Ishikawa (cell line): Measurements from ENCODE around the gene GAS7.

Experiments
- CEBPB ChIP-seq: IDR thresholded peaks from 2 replicates; pipeline ENCODE4 v1.6.1; 2012
- CREB1 ChIP-seq: IDR thresholded peaks from 2 replicates; pipeline ENCODE4 v1.6.1; 2012; ENCODE audit warnings: low read depth
- EGR1 ChIP-seq: IDR thresholded peaks from 2 replicates; pipeline ENCODE4 v1.6.1; 2012
- EP300 ChIP-seq: IDR thresholded peaks from 2 replicates; pipeline ENCODE4 v1.6.1; 2012; ENCODE audit warnings: borderline replicate concordance
- FOXM1 ChIP-seq: IDR thresholded peaks from 2 replicates; pipeline ENCODE4 v1.6.1; 2012; ENCODE audit warnings: low read depth, borderline replicate concordance
- NFIC ChIP-seq: IDR thresholded peaks from 2 replicates; pipeline ENCODE4 v1.6.1; 2012
- RAD21 ChIP-seq: IDR thresholded peaks from 2 replicates; pipeline ENCODE4 v1.6.1; 2012; ENCODE audit warnings: low read depth
- TAF1 ChIP-seq: IDR thresholded peaks from 2 replicates; pipeline ENCODE4 v1.6.1; 2012; ENCODE audit warnings: low read depth, mild to moderate bottlenecking
- TCF12 ChIP-seq: IDR thresholded peaks from 2 replicates; pipeline ENCODE4 v1.6.1; 2012; ENCODE audit warnings: low read depth
- TEAD4 ChIP-seq: IDR thresholded peaks from 2 replicates; pipeline ENCODE4 v1.6.1; 2012
- YY1 ChIP-seq: IDR thresholded peaks from 2 replicates; pipeline ENCODE4 v1.6.1; 2012; ENCODE audit warnings: low read depth
- ZBTB7A ChIP-seq: IDR thresholded peaks from 2 replicates; pipeline ENCODE4 v1.6.1; 2012; ENCODE audit warnings: low read depth
- TF ChIP-seq, protein P1 (sequence below): IDR thresholded peaks from 2 replicates; pipeline ENCODE4 v1.6.1; 2012; ENCODE audit warnings: low read depth, mild to moderate bottlenecking
- TF ChIP-seq, protein P2 (sequence below): IDR thresholded peaks from 2 replicates; pipeline ENCODE4 v1.6.1; 2012
- TF ChIP-seq, protein P3 (sequence below): IDR thresholded peaks from 2 replicates; pipeline ENCODE4 v1.6.1; 2012

The GAS7 gene

DNA sequence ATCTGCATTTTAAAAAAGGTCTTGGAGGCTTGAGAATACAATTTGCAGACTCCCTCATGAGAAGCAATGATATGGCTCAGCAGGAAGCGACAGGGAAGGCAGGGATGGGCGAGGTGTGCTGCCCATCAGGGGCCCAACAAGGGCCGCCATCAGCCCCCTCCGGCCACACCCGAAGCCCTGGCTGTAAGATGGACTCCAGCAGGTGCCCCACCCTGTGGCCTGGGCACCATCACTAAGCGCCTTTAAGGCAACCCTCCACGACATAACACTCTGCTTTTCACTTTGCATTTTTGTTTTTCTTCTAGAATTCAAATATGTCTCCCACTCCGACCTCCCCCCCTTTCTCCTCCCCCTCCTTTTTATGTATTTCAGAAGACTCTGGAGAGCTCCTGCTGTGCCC lies 241.2 kb downstream of the GAS7 start:
- TF ChIP-seq, protein P1, sequence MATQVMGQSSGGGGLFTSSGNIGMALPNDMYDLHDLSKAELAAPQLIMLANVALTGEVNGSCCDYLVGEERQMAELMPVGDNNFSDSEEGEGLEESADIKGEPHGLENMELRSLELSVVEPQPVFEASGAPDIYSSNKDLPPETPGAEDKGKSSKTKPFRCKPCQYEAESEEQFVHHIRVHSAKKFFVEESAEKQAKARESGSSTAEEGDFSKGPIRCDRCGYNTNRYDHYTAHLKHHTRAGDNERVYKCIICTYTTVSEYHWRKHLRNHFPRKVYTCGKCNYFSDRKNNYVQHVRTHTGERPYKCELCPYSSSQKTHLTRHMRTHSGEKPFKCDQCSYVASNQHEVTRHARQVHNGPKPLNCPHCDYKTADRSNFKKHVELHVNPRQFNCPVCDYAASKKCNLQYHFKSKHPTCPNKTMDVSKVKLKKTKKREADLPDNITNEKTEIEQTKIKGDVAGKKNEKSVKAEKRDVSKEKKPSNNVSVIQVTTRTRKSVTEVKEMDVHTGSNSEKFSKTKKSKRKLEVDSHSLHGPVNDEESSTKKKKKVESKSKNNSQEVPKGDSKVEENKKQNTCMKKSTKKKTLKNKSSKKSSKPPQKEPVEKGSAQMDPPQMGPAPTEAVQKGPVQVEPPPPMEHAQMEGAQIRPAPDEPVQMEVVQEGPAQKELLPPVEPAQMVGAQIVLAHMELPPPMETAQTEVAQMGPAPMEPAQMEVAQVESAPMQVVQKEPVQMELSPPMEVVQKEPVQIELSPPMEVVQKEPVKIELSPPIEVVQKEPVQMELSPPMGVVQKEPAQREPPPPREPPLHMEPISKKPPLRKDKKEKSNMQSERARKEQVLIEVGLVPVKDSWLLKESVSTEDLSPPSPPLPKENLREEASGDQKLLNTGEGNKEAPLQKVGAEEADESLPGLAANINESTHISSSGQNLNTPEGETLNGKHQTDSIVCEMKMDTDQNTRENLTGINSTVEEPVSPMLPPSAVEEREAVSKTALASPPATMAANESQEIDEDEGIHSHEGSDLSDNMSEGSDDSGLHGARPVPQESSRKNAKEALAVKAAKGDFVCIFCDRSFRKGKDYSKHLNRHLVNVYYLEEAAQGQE, result no peak
- TF ChIP-seq TEAD4, result no peak
- no peak for TF ChIP-seq YY1
- TF ChIP-seq FOXM1, result no peak
- TF ChIP-seq CREB1, result no peak
- TF ChIP-seq EP300, result no peak
- no peak for TF ChIP-seq NFIC
- TF ChIP-seq, protein P2, sequence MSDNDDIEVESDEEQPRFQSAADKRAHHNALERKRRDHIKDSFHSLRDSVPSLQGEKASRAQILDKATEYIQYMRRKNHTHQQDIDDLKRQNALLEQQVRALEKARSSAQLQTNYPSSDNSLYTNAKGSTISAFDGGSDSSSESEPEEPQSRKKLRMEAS, result no peak
- TF ChIP-seq EGR1, result no peak
- TF ChIP-seq RAD21, result no peak
- TF ChIP-seq, protein P3, sequence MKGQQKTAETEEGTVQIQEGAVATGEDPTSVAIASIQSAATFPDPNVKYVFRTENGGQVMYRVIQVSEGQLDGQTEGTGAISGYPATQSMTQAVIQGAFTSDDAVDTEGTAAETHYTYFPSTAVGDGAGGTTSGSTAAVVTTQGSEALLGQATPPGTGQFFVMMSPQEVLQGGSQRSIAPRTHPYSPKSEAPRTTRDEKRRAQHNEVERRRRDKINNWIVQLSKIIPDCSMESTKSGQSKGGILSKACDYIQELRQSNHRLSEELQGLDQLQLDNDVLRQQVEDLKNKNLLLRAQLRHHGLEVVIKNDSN, result no peak
- no peak for TF ChIP-seq ZBTB7A
- TF ChIP-seq TAF1, result no peak
- no peak for TF ChIP-seq TCF12
- no peak for TF ChIP-seq CEBPB

DNA sequence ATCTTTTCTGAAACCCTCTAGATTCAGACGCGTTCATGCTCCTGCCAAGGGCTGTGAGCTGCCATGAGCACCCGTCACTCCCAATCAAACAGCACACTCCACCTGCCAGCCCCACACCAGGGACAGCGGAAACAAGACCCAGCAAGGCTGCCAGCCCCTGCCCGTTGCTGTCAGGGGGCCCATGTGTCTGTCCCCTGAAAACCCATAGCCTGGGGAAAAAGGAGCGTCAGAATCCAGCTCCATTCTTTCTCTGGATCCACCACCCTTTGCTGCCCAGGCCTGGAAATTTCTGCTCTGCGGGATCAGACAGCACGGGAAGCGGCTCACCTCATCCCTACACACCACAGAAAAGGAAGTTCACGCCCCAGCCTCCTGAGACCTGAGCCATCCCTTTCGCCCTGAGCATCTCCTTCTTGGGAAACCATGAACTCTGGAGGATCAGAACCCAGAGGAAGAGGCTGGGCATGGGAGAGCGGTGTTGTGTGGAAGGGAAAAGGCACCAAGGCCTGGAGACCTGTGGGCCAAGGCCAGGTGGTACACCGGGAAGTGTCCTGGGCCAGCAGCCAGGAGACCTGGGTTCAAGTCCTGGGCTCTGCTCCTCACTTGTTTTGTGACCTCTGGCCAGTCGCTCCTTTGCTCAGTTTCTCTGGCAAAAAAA lies 241.8 kb downstream of the GAS7 start:
- TF ChIP-seq TAF1 (no peak), YY1 (no peak), NFIC (no peak), TEAD4 (no peak), CEBPB (no peak), TCF12 (no peak), RAD21 (no peak), CREB1 (no peak), ZBTB7A (no peak), EGR1 (no peak), FOXM1 (no peak)
- TF ChIP-seq, protein P3, result no peak
- TF ChIP-seq, protein P2, result no peak

DNA sequence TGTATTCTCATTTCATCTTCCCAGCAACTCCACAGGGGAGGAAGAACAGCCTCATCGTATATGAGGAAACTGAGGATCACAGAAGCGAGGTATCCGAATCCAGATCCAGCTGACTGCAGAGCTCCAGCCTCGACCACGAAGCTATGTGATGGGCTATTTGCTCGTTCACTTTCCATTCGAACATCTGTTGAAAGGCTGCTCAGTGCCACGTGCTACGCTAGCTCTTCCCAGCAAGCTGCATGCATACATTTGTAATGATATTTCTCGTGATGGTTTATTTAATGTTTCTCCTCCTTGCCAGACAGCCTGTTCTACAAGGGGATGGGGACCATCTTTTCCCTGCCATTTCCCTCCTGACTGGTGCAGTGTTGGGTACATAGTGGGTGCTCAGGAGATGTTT lies 244.9 kb downstream of the GAS7 start:
- TF ChIP-seq EGR1 (no peak), RAD21 (no peak), FOXM1 (no peak)
- TF ChIP-seq, protein P3, result no peak

DNA sequence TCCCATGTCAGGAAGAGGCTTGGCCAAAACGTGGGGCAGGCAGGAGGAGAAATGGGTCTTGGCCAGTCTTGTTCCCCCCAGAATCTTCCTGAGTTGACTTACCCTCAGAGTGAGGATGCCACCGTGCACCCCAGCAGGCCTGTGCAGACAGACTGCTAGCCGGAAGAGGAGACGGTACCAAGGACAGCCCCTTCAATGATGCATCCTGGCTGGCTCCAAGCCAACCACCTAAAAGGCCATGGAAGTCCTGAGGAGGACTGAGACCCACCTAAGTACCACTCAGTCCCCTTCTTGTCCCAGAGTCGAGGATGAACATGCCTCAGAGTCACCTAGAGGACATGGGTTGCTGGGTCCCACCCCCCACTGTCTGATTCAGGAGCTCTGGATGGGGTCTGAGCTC lies 246.6 kb downstream of the GAS7 start:
- no peak for TF ChIP-seq NFIC
- no peak for TF ChIP-seq EP300
- no peak for TF ChIP-seq CREB1
- TF ChIP-seq, protein P1, result no peak
- TF ChIP-seq TEAD4, result no peak
- no peak for TF ChIP-seq CEBPB
- TF ChIP-seq, protein P3, result no peak
- no peak for TF ChIP-seq TAF1
- TF ChIP-seq FOXM1, result no peak
- no peak for TF ChIP-seq EGR1
- TF ChIP-seq TCF12, result no peak
- TF ChIP-seq, protein P2, result no peak
- TF ChIP-seq YY1, result no peak
- no peak for TF ChIP-seq RAD21
- no peak for TF ChIP-seq ZBTB7A

DNA sequence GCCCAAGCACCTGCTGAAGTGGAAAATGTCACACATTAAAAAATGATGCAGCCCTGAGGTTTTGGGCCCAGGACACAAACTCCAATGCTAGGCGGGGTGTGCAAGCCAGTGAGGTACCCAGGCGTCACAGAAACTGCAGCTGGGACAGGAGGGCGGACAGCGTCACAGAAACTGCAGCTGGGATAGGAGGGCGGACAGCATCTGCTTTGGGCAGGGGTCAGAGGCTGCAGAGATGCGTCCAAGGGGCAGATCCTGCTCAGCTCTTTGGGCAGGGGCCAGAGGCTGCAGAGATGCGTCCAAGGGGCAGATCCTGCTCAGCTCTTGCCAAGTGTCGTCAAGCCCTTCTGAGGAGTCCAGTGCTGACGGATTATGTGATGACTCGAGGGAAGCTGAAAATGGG lies 249.5 kb downstream of the GAS7 start:
- no peak for TF ChIP-seq EGR1
- TF ChIP-seq EP300, result no peak
- no peak for TF ChIP-seq YY1
- TF ChIP-seq, protein P3, result no peak
- TF ChIP-seq RAD21, result no peak
- TF ChIP-seq TEAD4, result no peak
- no peak for TF ChIP-seq ZBTB7A
- TF ChIP-seq TAF1, result no peak
- TF ChIP-seq CREB1, result no peak
